ENCODE results near the gene TGFBR1. TPM values are rescaled to one million over a fixed set of nuclear protein-coding genes. Genes with fewer than 3 reads are reported as not detected.

The TGFBR1 gene
- total and polyA plus RNA-seq, 3 experiments from 2014 or later = 34.4 to 41.9 (median 36.6) TPM

- H3K36me3 Mint-ChIP-seq = no peaks in the 10 kb centered on the region
- H3K27me3 Mint-ChIP-seq = peaks cover 0 to 4% of the 10 kb centered on the region in 2 donors
Measured at GRCh38 chr9:99199938-99200539, 95.1 kb downstream of the TGFBR1 start.

GRCh38 chr9:99201603-99202002, 96.7 kb downstream of the TGFBR1 start:
- Histone ChIP-seq H3K36me3 (ENCODE audit: insufficient read depth, low read length) (no peaks in the 10 kb centered on the region), H3K27me3 (ENCODE audit: insufficient read depth, low read length, poor library complexity, severe bottlenecking) (no peaks in the 10 kb centered on the region), H3K9me3 (ENCODE audit: low read length) (no peaks in the 10 kb centered on the region), H3K4me3 (ENCODE audit: low read length) (no peak overlapping the region), H3K4me1 (ENCODE audit: insufficient read depth, low read length) (no peaks in the 10 kb centered on the region), H3K27ac (ENCODE audit: low read depth, low read length) (no peak overlapping the region)
- H3K4me3 Mint-ChIP-seq = no peak overlapping the region
- H3K36me3 Mint-ChIP-seq = peaks cover 0 to 5% (median 0%) of the 10 kb centered on the region in 3 donors
- H3K27me3 Mint-ChIP-seq = peaks cover 0 to 9% of the 10 kb centered on the region in 2 donors
- ChIA-PET POLR2A (no interaction called here), CTCF (interaction anchor here (1.4 kb wide), 1 partner anchor 17 kb away, joined by 6 read pairs; no protein-coding TSS in a partner anchor)
- H3K4me1 Mint-ChIP-seq = peaks cover 0 to 4% (median 0%) of the 10 kb centered on the region in 3 donors
- H3K9me3 Mint-ChIP-seq = peaks cover 0 to 8% (median 5%) of the 10 kb centered on the region in 5 donors
- H3K27ac Mint-ChIP-seq = no peak overlapping the region
- no peak for DNase-seq

More at GRCh38 chr9:99199938-99200539, 95.1 kb downstream of the TGFBR1 start:
- H3K36me3 ChIP-seq (ENCODE audit: insufficient read depth, low read length) = no peaks in the 10 kb centered on the region
- H3K4me3 ChIP-seq (ENCODE audit: low read length) = no peak overlapping the region
- Mint-ChIP-seq H3K4me3 (no peak overlapping the region), H3K9me3 (peaks cover 0 to 2% (median 2%) of the 10 kb centered on the region in 5 donors), H3K27ac (peak overlapping the region in 1 of 8 donors; percentile 0), H3K4me1 (peaks cover 0 to 8% (median 0%) of the 10 kb centered on the region in 3 donors)
- no peak overlapping the region for H3K27ac ChIP-seq (ENCODE audit: low read depth, low read length)
- no peak for DNase-seq
- no peaks in the 10 kb centered on the region for H3K9me3 ChIP-seq (ENCODE audit: low read length)
- CTCF ChIA-PET = no interaction called here
- no peaks in the 10 kb centered on the region for H3K27me3 ChIP-seq (ENCODE audit: insufficient read depth, low read length, poor library complexity, severe bottlenecking)
- H3K4me1 ChIP-seq (ENCODE audit: insufficient read depth, low read length) = no peaks in the 10 kb centered on the region
- POLR2A ChIA-PET = no interaction called here

Other genes with a start within 250 kb of the TGFBR1 start
- not detected for gene COL15A1, start 161.2 kb upstream of the TGFBR1 start, total RNA-seq
- gene COL15A1, start 161.2 kb upstream of the TGFBR1 start, polyA plus RNA-seq = 0.07 TPM
- 10 to 100 TPM; 30.1 to 33.2 TPM for gene ALG2, start 116.8 kb downstream of the TGFBR1 start, total RNA-seq
- 31.4 TPM for gene ALG2, start 116.8 kb downstream of the TGFBR1 start, polyA plus RNA-seq
- 100 to 1,000 TPM; 195 to 202 TPM for gene SEC61B, start 117.2 kb downstream of the TGFBR1 start, total RNA-seq
- gene SEC61B, start 117.2 kb downstream of the TGFBR1 start, polyA plus RNA-seq = 433 TPM